IMR-90 (cell line): ENCODE measurements around the gene ARHGAP15. TPM values are rescaled to one million over a fixed set of nuclear protein-coding genes. Genes with fewer than 3 reads are reported as not detected.

Experiments
- ATAC-seq: fragments of 200-7000 bp; cut with Tn5 transposase; 2 replicates; pipeline ENCODE4 v1.9.1; 2020; ENCODE audit warnings: low read depth, mild to moderate bottlenecking, moderate library complexity
- BruUV-seq: library from RNA; stranded (reverse); fragments of 400-500 nt; replicated peaks from 2 replicates; lab custom pipeline; 2021; lab: Mats Ljungman, UMichigan
- CTCF ChIA-PET: fragments of 300-600 bp; formaldehyde crosslinking; extraction: SDS; loops from one replicate; lab custom pipeline; 2021; ENCODE audit warnings: antibody characterized with exemption; lab: Yijun Ruan, JAX
- POLR2A ChIA-PET: fragments of 300-600 bp; sonication (Branson Sonifier 250); formaldehyde crosslinking; loops from one replicate; lab custom pipeline; 2022; ENCODE audit warnings: antibody characterized with exemption; ENCODE audit not compliant: unreplicated experiment; lab: Charles Lee
- DNase-seq: peaks from one replicate; pipeline ENCODE4 v3.0.0; 2013
- H2AFZ ChIP-seq: replicated peaks from 2 replicates; pipeline ENCODE3; 2013; ENCODE audit warnings: low read length, mild to moderate bottlenecking; ENCODE audit not compliant: poor library complexity
- H2AK5ac ChIP-seq: 2 replicates; pipeline ENCODE4 v1.6.1; 2013; ENCODE audit warnings: low read depth, low read length, inconsistent platforms
- H2AK9ac ChIP-seq: replicated peaks from 2 replicates; pipeline ENCODE3; 2013; ENCODE audit warnings: mild to moderate bottlenecking, low read depth, low read length, moderate library complexity; ENCODE audit not compliant: poor library complexity
- H2BK120ac ChIP-seq: 2 replicates; pipeline ENCODE4 v1.6.1; 2013; ENCODE audit warnings: low read depth, low read length, inconsistent platforms
- H2BK15ac ChIP-seq: 3 replicates; pipeline ENCODE4 v1.6.1; 2013; ENCODE audit warnings: low read depth, low read length, inconsistent platforms
- H2BK20ac ChIP-seq: 2 replicates; pipeline ENCODE4 v1.6.1; 2013; ENCODE audit warnings: low read depth, mild to moderate bottlenecking, inconsistent platforms, low read length, moderate library complexity
- H2BK5ac ChIP-seq: 2 replicates; pipeline ENCODE4 v1.6.1; 2013; ENCODE audit warnings: mild to moderate bottlenecking, low read depth, low read length, inconsistent platforms; ENCODE audit not compliant: poor library complexity, severe bottlenecking
- H3K14ac ChIP-seq: replicated peaks from 2 replicates; pipeline ENCODE4 v1.6.1; 2013; ENCODE audit warnings: low read depth, low read length, inconsistent platforms
- H3K18ac ChIP-seq: 2 replicates; pipeline ENCODE4 v1.6.1; 2013; ENCODE audit warnings: low read depth, low read length, control low read depth
- H3K23ac ChIP-seq: 2 replicates; pipeline ENCODE4 v1.6.1; 2013; ENCODE audit warnings: low read depth, low read length, inconsistent platforms
- H3K27ac ChIP-seq: 2 replicates; pipeline ENCODE4 v1.5.1; 2013; ENCODE audit warnings: mild to moderate bottlenecking, control low read depth, low read length; ENCODE audit not compliant: insufficient read depth
- H3K27me3 ChIP-seq: 2 replicates; pipeline ENCODE4 v1.6.1; 2013; ENCODE audit warnings: low read length; ENCODE audit not compliant: control insufficient read depth, insufficient read depth
- H3K36me3 ChIP-seq: 2 replicates; pipeline ENCODE4 v1.6.1; 2013; ENCODE audit warnings: low read length, mixed read lengths; ENCODE audit not compliant: control insufficient read depth, insufficient read depth
- H3K4ac ChIP-seq: 2 replicates; pipeline ENCODE4 v1.6.1; 2013; ENCODE audit warnings: low read depth, low read length, inconsistent platforms
- H3K4me1 ChIP-seq: 2 replicates; pipeline ENCODE4 v1.6.1; 2013; ENCODE audit warnings: low read length, mixed read lengths; ENCODE audit not compliant: control insufficient read depth, insufficient read depth
- H3K4me2 ChIP-seq: 2 replicates; pipeline ENCODE4 v1.6.1; 2013; ENCODE audit warnings: low read depth, mild to moderate bottlenecking, control low read depth, low read length, moderate library complexity
- H3K4me3 ChIP-seq: 2 replicates; pipeline ENCODE4 v1.5.1; 2013; ENCODE audit warnings: low read depth, mild to moderate bottlenecking, control low read depth, low read length, moderate library complexity; ENCODE audit not compliant: insufficient read depth
- H3K56ac ChIP-seq: 2 replicates; pipeline ENCODE4 v1.6.1; 2013; ENCODE audit warnings: low read length, inconsistent platforms; ENCODE audit not compliant: insufficient read depth; ENCODE audit errors: extremely low read depth
- H3K79me1 ChIP-seq, 2 experiments: 2 replicates each; pipeline ENCODE4 v1.6.1; 2013; ENCODE audit warnings: low read length in 2 of 2, inconsistent platforms in 1 of 2, low read depth in 1 of 2
- H3K9ac ChIP-seq: 2 replicates; pipeline ENCODE4 v1.6.1; 2013; ENCODE audit warnings: low read depth, low read length, control low read depth
- H3K9me1 ChIP-seq: 2 replicates; pipeline ENCODE4 v1.6.1; 2013; ENCODE audit warnings: low read length, inconsistent platforms; ENCODE audit not compliant: insufficient read depth
- H3K9me3 ChIP-seq: 2 replicates; pipeline ENCODE4 v1.6.1; 2013; ENCODE audit warnings: low read length; ENCODE audit not compliant: control insufficient read depth, insufficient read depth
- H4K20me1 ChIP-seq: 2 replicates; pipeline ENCODE4 v1.6.1; 2013; ENCODE audit warnings: low read length, inconsistent platforms; ENCODE audit not compliant: insufficient read depth
- H4K5ac ChIP-seq: 2 replicates; pipeline ENCODE4 v1.6.1; 2013; ENCODE audit warnings: mild to moderate bottlenecking, low read depth, low read length, control low read depth
- H4K8ac ChIP-seq, 2 experiments: 2 replicates each; pipeline ENCODE4 v1.6.1; 2013; ENCODE audit warnings: low read depth in 2 of 2, low read length in 2 of 2, control low read depth in 1 of 2, inconsistent platforms in 1 of 2
- H4K91ac ChIP-seq: 2 replicates; pipeline ENCODE4 v1.6.1; 2013; ENCODE audit warnings: low read depth, low read length, inconsistent platforms; ENCODE audit not compliant: insufficient read depth
- BHLHE40 ChIP-seq: fragments of 150-350 bp; IDR thresholded peaks from 2 replicates; pipeline ENCODE4 v1.6.1; 2016; ENCODE audit warnings: mild to moderate bottlenecking, low read depth, low read length
- CEBPB ChIP-seq: IDR thresholded peaks from 2 replicates; pipeline ENCODE4 v1.6.1; 2012; ENCODE audit warnings: low read depth, low read length, improper control_type of control experiment
- CHD1 ChIP-seq: IDR thresholded peaks from 2 replicates; pipeline ENCODE4 v1.6.1; 2012; ENCODE audit warnings: low read depth, low read length, improper control_type of control experiment
- CTCF ChIP-seq: conservative IDR thresholded peaks from 2 replicates; pipeline ENCODE4 v1.5.1; 2012; ENCODE audit warnings: mild to moderate bottlenecking, low read depth, low read length, improper control_type of control experiment
- ELK1 ChIP-seq: fragments of 150-350 bp; IDR thresholded peaks from 2 replicates; pipeline ENCODE4 v1.6.1; 2016; ENCODE audit warnings: low read depth, mild to moderate bottlenecking, low read length, moderate library complexity, borderline replicate concordance
- FOS ChIP-seq: fragments of 150-350 bp; IDR thresholded peaks from 2 replicates; pipeline ENCODE4 v1.6.1; 2016; ENCODE audit warnings: low read depth, low read length
- MAFK ChIP-seq: IDR thresholded peaks from 2 replicates; pipeline ENCODE4 v1.6.1; 2012; ENCODE audit warnings: low read depth, low read length, improper control_type of control experiment
- MAZ ChIP-seq: IDR thresholded peaks from 2 replicates; pipeline ENCODE4 v1.6.1; 2012; ENCODE audit warnings: low read depth, mild to moderate bottlenecking, low read length, improper control_type of control experiment, moderate library complexity, borderline replicate concordance
- MXI1 ChIP-seq: IDR thresholded peaks from 2 replicates; pipeline ENCODE4 v1.6.1; 2012; ENCODE audit warnings: low read depth, mild to moderate bottlenecking, low read length, moderate library complexity, borderline replicate concordance
- NFE2L2 ChIP-seq: fragments of 150-350 bp; IDR thresholded peaks from 2 replicates; pipeline ENCODE4 v1.6.1; 2016; ENCODE audit warnings: low read depth, mild to moderate bottlenecking, low read length
- POLR2A ChIP-seq: IDR thresholded peaks from 2 replicates; pipeline ENCODE4 v1.6.1; 2012; ENCODE audit warnings: mild to moderate bottlenecking, low read depth, low read length
- RAD21 ChIP-seq: IDR thresholded peaks from 2 replicates; pipeline ENCODE4 v1.6.1; 2012; ENCODE audit warnings: low read length, improper control_type of control experiment
- RCOR1 ChIP-seq: IDR thresholded peaks from 2 replicates; pipeline ENCODE4 v1.6.1; 2012; ENCODE audit warnings: mild to moderate bottlenecking, low read length, improper control_type of control experiment; ENCODE audit not compliant: insufficient replicate concordance
- RFX5 ChIP-seq: IDR thresholded peaks from 2 replicates; pipeline ENCODE4 v1.8.0; 2012; ENCODE audit warnings: low read depth, mild to moderate bottlenecking, low read length, moderate library complexity
- SMC3 ChIP-seq: fragments of 150-350 bp; IDR thresholded peaks from 2 replicates; pipeline ENCODE4 v1.6.1; 2016; ENCODE audit warnings: low read depth, mild to moderate bottlenecking, antibody characterized with exemption, low read length, moderate library complexity
- USF2 ChIP-seq: fragments of 150-350 bp; IDR thresholded peaks from 2 replicates; pipeline ENCODE4 v1.6.1; 2017; ENCODE audit warnings: mild to moderate bottlenecking, antibody characterized with exemption, low read length, low read depth
- dilution Hi-C: fragments of 300-500 bp; cut with HindIII; formaldehyde crosslinking; loops from one replicate; pipeline ENCODE4 v1.14.3; 2018; ENCODE audit warnings: low sequenced_read_pairs; ENCODE audit not compliant: unreplicated experiment
- in situ Hi-C: fragments of 300-500 bp; cut with MboI; formaldehyde crosslinking; loops from 3 replicates; pipeline ENCODE4 v1.14.3; 2019; ENCODE audit warnings: low sequenced_read_pairs, inconsistent platforms, mixed read lengths
- intact Hi-C: fragments of 100-400 bp; cut with micrococcal nuclease; formaldehyde crosslinking; loops from 2 replicates; pipeline ENCODE4 v1.10.0; 2022
- polyA plus RNA-seq, 3 experiments: library from polyadenylated mRNA; depleted of rRNA; stranded (reverse); fragments of >200 nt; gene quantifications; 2 replicates each; pipeline ENCODE4 v1.2.3, GENCODE V29; 2012; ENCODE audit warnings: low replicate concordance in 1 of 3
- total RNA-seq: library from RNA; depleted of rRNA; stranded (reverse); fragments of >200 nt; gene quantifications from 2 replicates; pipeline ENCODE4 v1.2.3, GENCODE V29; 2012

The ARHGAP15 gene
- total and polyA plus RNA-seq, 2 of the 4 experiments (the other 2 are of a cell fraction), result not detected

GRCh38 chr2:143805666-143806065 lies 676.4 kb downstream of the ARHGAP15 start:
- no peak overlapping the region for H2BK15ac ChIP-seq
- BruUV-seq, result no TSS peak
- H4K91ac ChIP-seq, result no peak overlapping the region
- no peak overlapping the region; the same call in 1 of the 2 replicates for H3K4ac ChIP-seq
- no peak overlapping the region for H2BK120ac ChIP-seq
- no peaks in the 10 kb centered on the region for H3K36me3 ChIP-seq
- H3K14ac ChIP-seq, result no peak overlapping the region
- no peak overlapping the region for H4K8ac ChIP-seq
- no peaks in the 10 kb centered on the region for H4K20me1 ChIP-seq
- no peak overlapping the region for H4K5ac ChIP-seq
- intact Hi-C loops (loop anchor here (10.0 kb wide), 1 partner anchor 709 kb away; no protein-coding TSS in a partner anchor), dilution Hi-C loops (no loop called here), in situ Hi-C loops (no loop called here)
- no peak overlapping the region for H3K4me2 ChIP-seq
- no peak overlapping the region for H3K56ac ChIP-seq
- H3K23ac ChIP-seq, result no peak overlapping the region
- no peak overlapping the region for H2BK5ac ChIP-seq
- H3K18ac ChIP-seq, result no peak overlapping the region
- H2AK9ac ChIP-seq, result no peak overlapping the region
- no peak overlapping the region for H3K4me3 ChIP-seq
- TF ChIP-seq CHD1 (no peak), CTCF (no peak), MXI1 (no peak), MAFK (no peak), RAD21 (no peak), USF2 (no peak), ELK1 (no peak), FOS (no peak), MAZ (no peak), BHLHE40 (no peak), RCOR1 (no peak), RFX5 (no peak), NFE2L2 (no peak), SMC3 (no peak), POLR2A (no peak), CEBPB (no peak)
- ChIA-PET POLR2A (interaction anchor here (0.6 kb wide), 1 partner anchor 33 kb away, joined by 6 read pairs; no protein-coding TSS in a partner anchor), CTCF (interaction anchor here (1.7 kb wide), 1 partner anchor 18 kb away, joined by 8 read pairs; no protein-coding TSS in a partner anchor)
- no peak overlapping the region for H3K27ac ChIP-seq
- no peak overlapping the region for H3K9ac ChIP-seq
- no peaks in the 10 kb centered on the region for H3K9me3 ChIP-seq
- peaks cover 21% of the 10 kb centered on the region for H3K4me1 ChIP-seq
- H2AFZ ChIP-seq, result no peak overlapping the region
- no peak for ATAC-seq
- no peaks in the 10 kb centered on the region for H3K27me3 ChIP-seq
- H2AK5ac ChIP-seq, result no peak overlapping the region
- no peak overlapping the region for H2BK20ac ChIP-seq
- DNase-seq, result no peak
- H3K79me1 ChIP-seq, result no peaks in the 10 kb centered on the region
- H3K9me1 ChIP-seq, result peaks cover 17% of the 10 kb centered on the region
